Naive thymus-derived CD8-positive, alpha-beta T cell (primary cell): ENCODE measurements around the gene ATF6B. TPM values are rescaled to one million over a fixed set of nuclear protein-coding genes. Genes with fewer than 3 reads are reported as not detected.
A peak's percentile ranks its signal among the peaks of the same experiment; 100 is the strongest.

ENCODE experiments used
- ATAC-seq, 2 donors: fragments of 150-1000 bp; cut with Tn5 transposase in 1 of 2; sonication (Bioruptor Pico), chemical (Tn5 transposase) in 1 of 2; 1 replicate in 1 of 2; 2 replicates in 1 of 2; pipeline ENCODE4 v1.10.0; 2021; ENCODE audit warnings: mild to moderate bottlenecking in 2 of 2, moderate library complexity in 2 of 2
- POLR2A ChIA-PET: fragments of 350-600 bp; sonication (Branson Sonifier 250); formaldehyde crosslinking; loops from one replicate; lab custom pipeline; 2021; ENCODE audit warnings: antibody characterized with exemption; lab: Charles Lee
- DNase-seq, 10 donors: peaks; one replicate each; pipeline versions ENCODE4 v3.0.0 to v3.0.0-alpha.2; 2020 to 2022
- H3K27ac Mint-ChIP-seq, 10 donors: one replicate each; pipeline ENCODE4 v1.8.0; 2020 to 2022; ENCODE audit warnings: mild to moderate bottlenecking in 10 of 10, mixed read lengths in 10 of 10, moderate library complexity in 4 of 10, inconsistent platforms in 1 of 10
- H3K27me3 Mint-ChIP-seq, 5 donors: one replicate each; pipeline ENCODE4 v1.8.0; 2021 to 2022; ENCODE audit warnings: mixed read lengths in 5 of 5
- H3K36me3 Mint-ChIP-seq, 3 donors: one replicate each; pipeline ENCODE4 v1.8.0; 2020 to 2022; ENCODE audit warnings: mixed read lengths in 3 of 3, mild to moderate bottlenecking in 2 of 3, inconsistent platforms in 1 of 3
- H3K4me1 Mint-ChIP-seq, 4 donors: one replicate each; pipeline ENCODE4 v1.8.0; 2021 to 2022; ENCODE audit warnings: mixed read lengths in 4 of 4
- H3K4me3 Mint-ChIP-seq, 10 donors: one replicate each; pipeline ENCODE4 v1.8.0; 2020 to 2022; ENCODE audit warnings: mild to moderate bottlenecking in 10 of 10, mixed read lengths in 10 of 10, moderate library complexity in 6 of 10, inconsistent platforms in 1 of 10
- H3K9me3 Mint-ChIP-seq, 9 donors: one replicate each; pipeline ENCODE4 v1.8.0; 2020 to 2022; ENCODE audit warnings: mixed read lengths in 9 of 9, mild to moderate bottlenecking in 3 of 9, inconsistent platforms in 1 of 9, moderate library complexity in 1 of 9
- polyA plus RNA-seq, 3 donors: library from polyadenylated mRNA; unstranded; fragments of 300-500 nt; fragmentation: Illumina TruSeq; gene quantifications; one replicate each; pipeline ENCODE4 v1.2.3, GENCODE V29; 2021
- total RNA-seq, 8 experiments: library from RNA in 2 of 8; stranded (reverse) in 2 of 8; gene quantifications; one replicate each; pipeline ENCODE4 v1.2.3 and lab custom pipeline; 2021 to 2026

Gene ATF6B
- total and polyA plus RNA-seq, 5 experiments from 2014 or later = 17.5 to 141 (median 25.7) TPM

- no peak for ATAC-seq
- Mint-ChIP-seq H3K9me3 (no peaks in the 10 kb centered on the region), H3K36me3 (peaks cover 5 to 24% (median 10%) of the 10 kb centered on the region in 3 donors), H3K4me3 (peak overlapping the region in 9 of 10 donors; percentile 96 to 100 (median 98)), H3K27ac (peak overlapping the region; percentile 90 to 99 (median 97)), H3K27me3 (peaks cover 0 to under 1% (median 0%) of the 10 kb centered on the region in 5 donors), H3K4me1 (peaks cover 26 to 55% (median 54%) of the 10 kb centered on the region in 4 donors)
- peak in 1 of 10 donors; percentile 37 for DNase-seq
- POLR2A ChIA-PET = interaction anchor here (0.6 to 6.7 kb wide), 14 partner anchors 10 to 880 kb away, joined by 3 to 116 read pairs (median 6); partner anchors contain the start of genes AGPAT1, CSNK2B, DDX39B and GPANK1
Measured at GRCh38 chr6:32128751-32129296, 778 bp upstream of the ATF6B start.

GRCh38 chr6:32127409-32127716, 683 bp downstream of the ATF6B start:
- H3K9me3 Mint-ChIP-seq = no peaks in the 10 kb centered on the region
- H3K4me3 Mint-ChIP-seq = peak overlapping the region; percentile 96 to 100 (median 98)
- H3K36me3 Mint-ChIP-seq = peaks cover 5 to 38% (median 10%) of the 10 kb centered on the region in 3 donors
- peaks cover 26 to 62% (median 57%) of the 10 kb centered on the region in 4 donors for H3K4me1 Mint-ChIP-seq
- H3K27ac Mint-ChIP-seq = peak overlapping the region; percentile 90 to 99 (median 97)
- no peak for DNase-seq
- no peaks in the 10 kb centered on the region for H3K27me3 Mint-ChIP-seq
- ATAC-seq = no peak
- POLR2A ChIA-PET = interaction anchor here (1.0 to 6.7 kb wide), 9 partner anchors 9 to 845 kb away, joined by 3 to 116 read pairs (median 6); partner anchors contain the start of genes AGPAT1, CSNK2B, GPANK1 and GPSM3

DNA sequence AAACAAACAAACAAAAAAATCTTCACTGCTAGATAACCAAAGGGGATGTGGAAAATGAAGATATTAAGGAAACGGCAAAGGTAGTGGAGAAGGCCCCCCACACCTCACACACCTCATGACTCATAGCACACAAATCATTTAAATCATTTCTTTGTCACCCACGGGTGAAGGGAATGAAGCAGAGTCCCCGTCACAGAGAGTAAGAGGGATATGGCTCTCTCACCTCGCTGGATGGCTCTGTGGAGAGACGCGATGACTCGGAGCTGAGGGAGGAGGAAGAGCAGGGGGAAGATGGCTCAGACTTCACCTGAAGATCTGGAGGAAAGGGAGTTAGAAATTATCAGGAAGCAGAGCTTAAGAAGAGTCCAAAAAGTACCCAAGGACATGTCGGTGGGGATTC, 1.2 kb downstream of the ATF6B start:
- Mint-ChIP-seq H3K4me1 (peaks cover 26 to 62% (median 57%) of the 10 kb centered on the region in 4 donors), H3K4me3 (peak overlapping the region; percentile 96 to 100 (median 98)), H3K27me3 (no peaks in the 10 kb centered on the region), H3K9me3 (no peaks in the 10 kb centered on the region), H3K27ac (peak overlapping the region; percentile 74 to 99 (median 97)), H3K36me3 (peaks cover 8 to 43% (median 10%) of the 10 kb centered on the region in 3 donors)
- POLR2A ChIA-PET = interaction anchor here (1.0 to 6.7 kb wide), 5 partner anchors 25 to 462 kb away, joined by 3 to 116 read pairs (median 7); partner anchors contain the start of genes AGPAT1, CSNK2B, GPANK1 and GPSM3
- ATAC-seq (no peak), DNase-seq (peak in 1 of 10 donors; percentile 10)

GRCh38 chr6:32123681-32124080, 4.4 kb downstream of the ATF6B start:
- ATAC-seq (no peak), DNase-seq (peak in 1 of 10 donors; percentile 4)
- Mint-ChIP-seq H3K36me3 (peaks cover 8 to 75% (median 12%) of the 10 kb centered on the region in 3 donors), H3K27ac (peak overlapping the region in 1 of 10 donors; percentile 61), H3K4me1 (peaks cover 30 to 57% (median 50%) of the 10 kb centered on the region in 4 donors), H3K27me3 (no peaks in the 10 kb centered on the region), H3K4me3 (no peak overlapping the region), H3K9me3 (no peaks in the 10 kb centered on the region)
- POLR2A ChIA-PET = interaction anchor here (0.5 to 1.3 kb wide), 2 partner anchors 61 to 69 kb away, joined by 3 to 4 read pairs; partner anchors contain the start of gene GPSM3

- peaks cover 4 to 89% (median 9%) of the 10 kb centered on the region in 3 donors for H3K36me3 Mint-ChIP-seq
- POLR2A ChIA-PET = interaction anchor here (1.1 kb wide), 1 partner anchor 32 kb away, joined by 3 read pairs; no protein-coding TSS in a partner anchor
- H3K4me1 Mint-ChIP-seq = peaks cover 15 to 33% (median 26%) of the 10 kb centered on the region in 4 donors
- H3K4me3 Mint-ChIP-seq = no peak overlapping the region
- DNase-seq = peak in 1 of 10 donors; percentile 52
- peak overlapping the region in 2 of 10 donors; percentile 28 for H3K27ac Mint-ChIP-seq
- no peaks in the 10 kb centered on the region for H3K27me3 Mint-ChIP-seq
- no peaks in the 10 kb centered on the region for H3K9me3 Mint-ChIP-seq
- no peak for ATAC-seq
Measured at GRCh38 chr6:32120573-32121059, 7.4 kb downstream of the ATF6B start.

GRCh38 chr6:32118782-32119628, 9.0 kb downstream of the ATF6B start:
- H3K27me3 Mint-ChIP-seq = no peaks in the 10 kb centered on the region
- no peaks in the 10 kb centered on the region for H3K9me3 Mint-ChIP-seq
- H3K4me1 Mint-ChIP-seq = peaks cover 13 to 29% (median 20%) of the 10 kb centered on the region in 4 donors
- peak; percentile 51 to 81 (median 64) for DNase-seq
- peak; percentile 83 to 90 for ATAC-seq
- H3K4me3 Mint-ChIP-seq = no peak overlapping the region
- H3K27ac Mint-ChIP-seq = peak overlapping the region in 7 of 10 donors; percentile 13 to 68 (median 60)
- H3K36me3 Mint-ChIP-seq = peaks cover 2 to 92% (median 4%) of the 10 kb centered on the region in 3 donors
- POLR2A ChIA-PET = interaction anchor here (0.9 to 1.5 kb wide), 4 partner anchors 9 to 75 kb away, joined by 3 to 6 read pairs (median 4); partner anchors contain the start of genes ATF6B and GPSM3

DNA sequence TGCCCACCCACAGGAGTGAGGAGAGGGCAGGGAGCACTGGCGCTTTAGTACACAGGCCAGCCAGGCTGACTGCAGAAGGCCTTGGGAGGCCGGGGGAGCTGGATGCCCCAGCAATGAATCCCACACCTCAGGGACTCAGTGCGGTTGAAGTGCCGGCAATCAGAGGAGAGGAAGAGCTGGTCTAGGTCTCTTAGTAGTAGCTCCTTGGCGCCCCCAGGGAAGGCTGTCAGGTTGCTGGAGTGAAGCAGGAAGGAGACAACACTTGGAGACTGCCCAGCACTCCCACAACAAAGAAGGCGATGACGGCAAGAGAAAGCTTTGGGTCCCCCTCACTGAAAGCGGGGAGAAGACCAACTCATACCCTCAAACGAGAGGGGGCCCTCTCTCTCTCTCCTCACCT, 10.6 kb downstream of the ATF6B start:
- Mint-ChIP-seq H3K4me3 (no peak overlapping the region), H3K4me1 (peaks cover 8 to 28% (median 18%) of the 10 kb centered on the region in 4 donors), H3K27me3 (no peaks in the 10 kb centered on the region), H3K9me3 (no peaks in the 10 kb centered on the region), H3K36me3 (peaks cover 1 to 77% (median 4%) of the 10 kb centered on the region in 3 donors), H3K27ac (no peak overlapping the region)
- ATAC-seq = no peak
- POLR2A ChIA-PET = interaction anchor here (0.6 to 1.1 kb wide), 3 partner anchors 39 to 75 kb away, joined by 3 to 5 read pairs (median 3); partner anchors contain the start of gene GPSM3
- no peak for DNase-seq

GRCh38 chr6:32116674-32117073, 11.4 kb downstream of the ATF6B start:
- Mint-ChIP-seq H3K27ac (peak overlapping the region in 3 of 10 donors; percentile 5 to 28 (median 12)), H3K4me3 (no peak overlapping the region), H3K9me3 (no peaks in the 10 kb centered on the region), H3K27me3 (no peaks in the 10 kb centered on the region), H3K4me1 (peaks cover 8 to 28% (median 20%) of the 10 kb centered on the region in 4 donors), H3K36me3 (peaks cover 0 to 69% (median 1%) of the 10 kb centered on the region in 3 donors)
- POLR2A ChIA-PET = interaction anchor here (0.6 to 1.1 kb wide), 3 partner anchors 39 to 76 kb away, joined by 3 to 5 read pairs (median 3); partner anchors contain the start of gene GPSM3
- ATAC-seq (peak in 1 of 2 donors; percentile 46), DNase-seq (peak in 1 of 10 donors; percentile 56)

- Mint-ChIP-seq H3K36me3 (peaks cover 0 to 59% (median 0%) of the 10 kb centered on the region in 3 donors), H3K27me3 (no peaks in the 10 kb centered on the region)
- POLR2A ChIA-PET = no interaction called here
Measured at GRCh38 chr6:32115623-32116022, 12.4 kb downstream of the ATF6B start.

GRCh38 chr6:32114796-32115195, 13.2 kb downstream of the ATF6B start:
- Mint-ChIP-seq H3K27ac (peak overlapping the region in 7 of 10 donors; percentile 13 to 82 (median 66)), H3K9me3 (no peaks in the 10 kb centered on the region), H3K4me3 (no peak overlapping the region), H3K27me3 (no peaks in the 10 kb centered on the region), H3K4me1 (peaks cover 8 to 30% (median 22%) of the 10 kb centered on the region in 4 donors), H3K36me3 (peaks cover 0 to 51% (median 0%) of the 10 kb centered on the region in 3 donors)
- POLR2A ChIA-PET = interaction anchor here (1.5 kb wide), 1 partner anchor 11 kb away, joined by 4 read pairs; no protein-coding TSS in a partner anchor
- ATAC-seq = no peak
- peak in 1 of 10 donors; percentile 49 for DNase-seq

More at GRCh38 chr6:32115623-32116022, 12.4 kb downstream of the ATF6B start:
- no peak for ATAC-seq
- H3K4me1 Mint-ChIP-seq = peaks cover 8 to 28% (median 20%) of the 10 kb centered on the region in 4 donors
- DNase-seq = peak in 1 of 10 donors; percentile 42
- H3K4me3 Mint-ChIP-seq = no peak overlapping the region
- no peaks in the 10 kb centered on the region for H3K9me3 Mint-ChIP-seq
- peak overlapping the region in 5 of 10 donors; percentile 33 to 88 (median 41) for H3K27ac Mint-ChIP-seq

- H3K4me3 Mint-ChIP-seq = no peak overlapping the region
- peaks cover 0 to 39% (median 0%) of the 10 kb centered on the region in 3 donors for H3K36me3 Mint-ChIP-seq
- peaks cover 8 to 30% (median 23%) of the 10 kb centered on the region in 4 donors for H3K4me1 Mint-ChIP-seq
- POLR2A ChIA-PET = interaction anchor here (1.5 kb wide), 1 partner anchor 10 kb away, joined by 4 read pairs; no protein-coding TSS in a partner anchor
- no peaks in the 10 kb centered on the region for H3K9me3 Mint-ChIP-seq
- H3K27me3 Mint-ChIP-seq = peaks cover 0 to 1% (median 0%) of the 10 kb centered on the region in 5 donors
- ATAC-seq (no peak), DNase-seq (peak in 1 of 10 donors; percentile 27)
- peak overlapping the region in 9 of 10 donors; percentile 0 to 92 (median 73) for H3K27ac Mint-ChIP-seq
Measured at GRCh38 chr6:32113386-32114352, 14.4 kb downstream of the ATF6B start.
